K562 (cell line): ENCODE data around the gene ADAT1. TPM values are rescaled to one million over a fixed set of nuclear protein-coding genes. Genes with fewer than 3 reads are reported as not detected.

Experiments
- ATAC-seq: fragments of 200-7000 bp; cut with Tn5 transposase; 3 replicates; pipeline ENCODE4 v1.9.1; 2020; ENCODE audit warnings: moderate library complexity
- BruUV-seq: library from RNA; stranded (reverse); fragments of 400-500 nt; replicated peaks from 2 replicates; lab custom pipeline; 2021; lab: Mats Ljungman, UMichigan
- CTCF ChIA-PET: fragments of 300-600 bp; formaldehyde crosslinking; extraction: SDS; loops from one replicate; lab custom pipeline; 2021; ENCODE audit warnings: low intra/inter-chr PET ratio; lab: Yijun Ruan, JAX
- POLR2A ChIA-PET: fragments of 300-600, 350-650 bp; sonication (Branson Sonifier 250); formaldehyde crosslinking; extraction: SDS; loops from one replicate; lab custom pipeline; 2021; ENCODE audit warnings: antibody characterized with exemption, inconsistent platforms; lab: Yijun Ruan, JAX
- DNase-seq, 4 experiments: peaks; one replicate each; pipeline versions ENCODE4 v3.0.0 to v3.0.0-alpha.2; 2011 to 2018; ENCODE audit warnings: low spot score in 3 of 4, mixed read lengths in 3 of 4; ENCODE audit errors: extremely low read depth in 1 of 4
- FAIRE-seq: peaks from 2 replicates; lab custom pipeline; 2011; peaks lifted over from hg19 to GRCh38; lab: Jason Lieb, UNC
- H2AFZ ChIP-seq: 2 replicates; pipeline ENCODE4 v1.6.0; 2011; ENCODE audit warnings: low read depth, low read length, control low read depth, inconsistent platforms
- H3K27ac ChIP-seq: fragments of 200-600 bp; 3 replicates; pipeline ENCODE4 v1.8.0; 2011; ENCODE audit warnings: low read depth, mild to moderate bottlenecking, control low read depth, inconsistent platforms, low read length, moderate library complexity, mixed read lengths; ENCODE audit errors: extremely low read depth
- H3K27me3 ChIP-seq, 2 experiments: fragments of 300-600 bp in 1 of 2; 2 replicates in 1 of 2; 3 replicates in 1 of 2; pipeline versions ENCODE4 v1.6.0 to v1.8.0; 2011; ENCODE audit warnings: inconsistent platforms in 2 of 2, low read length in 2 of 2, mild to moderate bottlenecking in 1 of 2, mixed read lengths in 1 of 2, moderate library complexity in 1 of 2; ENCODE audit not compliant: control insufficient read depth in 2 of 2, insufficient read depth in 2 of 2
- H3K36me3 ChIP-seq: fragments of 300-600 bp; 3 replicates; pipeline ENCODE4 v1.8.0; 2011; ENCODE audit warnings: mild to moderate bottlenecking, low read length, inconsistent platforms; ENCODE audit not compliant: control insufficient read depth, insufficient read depth
- H3K4me1 ChIP-seq, 2 experiments: fragments of 200-600 bp in 1 of 2; replicated peaks in 1 of 2; 2 replicates in 1 of 2; 3 replicates in 1 of 2; pipeline versions ENCODE4 v1.5.1 to v1.8.0; 2011; ENCODE audit warnings: inconsistent platforms in 2 of 2, low read length in 2 of 2, mild to moderate bottlenecking in 1 of 2, mixed read lengths in 1 of 2, moderate library complexity in 1 of 2; ENCODE audit not compliant: control insufficient read depth in 2 of 2, insufficient read depth in 2 of 2
- H3K4me2 ChIP-seq: 2 replicates; pipeline ENCODE4 v1.6.1; 2011; ENCODE audit warnings: low read length, control low read depth, inconsistent platforms, mixed read lengths; ENCODE audit not compliant: insufficient read depth
- H3K4me3 ChIP-seq: fragments of 200-600 bp; sonication (generic), shearing (Covaris generic); 2 replicates; pipeline ENCODE4 v1.5.1; 2016; ENCODE audit warnings: control low read depth, inconsistent platforms
- H3K79me2 ChIP-seq: fragments of 200-600 bp; 3 replicates; pipeline ENCODE4 v1.8.0; 2011; ENCODE audit warnings: low read length, inconsistent platforms; ENCODE audit not compliant: control insufficient read depth, insufficient read depth
- H3K9ac ChIP-seq, 2 experiments: 2 replicates each; pipeline versions ENCODE4 v1.6.0 to v1.6.1; 2011; ENCODE audit warnings: low read depth in 2 of 2, low read length in 2 of 2, control low read depth in 1 of 2, inconsistent platforms in 1 of 2, mild to moderate bottlenecking in 1 of 2, mixed read lengths in 1 of 2; ENCODE audit not compliant: insufficient read depth in 1 of 2
- H3K9me1 ChIP-seq: one replicate; pipeline ENCODE4 v1.6.0; 2011; ENCODE audit warnings: inconsistent platforms, mild to moderate bottlenecking, low read length, moderate library complexity; ENCODE audit not compliant: control insufficient read depth, insufficient read depth
- H3K9me3 ChIP-seq: replicated peaks from 2 replicates; pipeline ENCODE4 v1.5.1; 2011; ENCODE audit warnings: low read depth, low read length, inconsistent platforms; ENCODE audit not compliant: control insufficient read depth, insufficient read depth
- H4K20me1 ChIP-seq: replicated peaks from 2 replicates; pipeline ENCODE4 v1.6.1; 2011; ENCODE audit warnings: low read length, inconsistent platforms, mixed read lengths; ENCODE audit not compliant: control insufficient read depth, insufficient read depth
- AFF4 ChIP-seq: sonication (generic); formaldehyde crosslinking; IDR thresholded peaks from 2 replicates; pipeline ENCODE4 v1.8.0; 2023; ENCODE audit warnings: mild to moderate bottlenecking, missing genetic modification reagents
- CUX1 ChIP-seq: fragments of 200-800 bp; sonication (Bioruptor generic); IDR thresholded peaks from 2 replicates; pipeline ENCODE4 v1.6.1; 2016; ENCODE audit warnings: missing genetic modification characterization, missing compliant biosample characterization
- FOXA1 ChIP-seq: fragments of 450-650 bp; IDR thresholded peaks from 2 replicates; pipeline ENCODE4 v1.6.1; 2016; ENCODE audit warnings: mild to moderate bottlenecking, borderline replicate concordance
- HOXB6 ChIP-seq: fragments of 250-450 bp; sonication (Bioruptor Pico); IDR thresholded peaks from 2 replicates; pipeline ENCODE4 v1.5.1; 2022; ENCODE audit warnings: mild to moderate bottlenecking, borderline replicate concordance
- NFYB ChIP-seq: IDR thresholded peaks from 2 replicates; pipeline ENCODE4 v1.6.1; 2011; ENCODE audit warnings: mild to moderate bottlenecking, moderate library complexity; ENCODE audit not compliant: insufficient read length; ENCODE audit errors: extremely low read depth
- SMAD4 ChIP-seq: fragments of 250-450 bp; sonication (Bioruptor Pico); conservative IDR thresholded peaks from 2 replicates; pipeline ENCODE4 v1.8.0; 2021; ENCODE audit warnings: inconsistent platforms, mild to moderate bottlenecking, moderate library complexity
- TCF15 ChIP-seq: fragments of 250-450 bp; sonication (Bioruptor Pico); IDR thresholded peaks from 2 replicates; pipeline ENCODE4 v1.8.0; 2022; ENCODE audit warnings: moderate library complexity, mild to moderate bottlenecking, inconsistent platforms
- TCF7 ChIP-seq: sonication (generic); IDR thresholded peaks from 2 replicates; pipeline ENCODE4 v1.6.1; 2016; ENCODE audit warnings: antibody characterized with exemption, borderline replicate concordance
- ZFP30 ChIP-seq: fragments of 250-450 bp; sonication (Bioruptor Pico); IDR thresholded peaks from 2 replicates; pipeline ENCODE4 v1.8.0; 2022; ENCODE audit warnings: moderate library complexity, mild to moderate bottlenecking, inconsistent platforms, borderline replicate concordance
- ZNF668 ChIP-seq: fragments of 250-450 bp; sonication (Bioruptor Pico); IDR thresholded peaks from 2 replicates; pipeline ENCODE4 v1.8.0; 2022; ENCODE audit warnings: mild to moderate bottlenecking, inconsistent platforms
- ZSCAN29 ChIP-seq: fragments of 450-650 bp; IDR thresholded peaks from 2 replicates; pipeline ENCODE4 v1.6.1; 2017
- ZZZ3 ChIP-seq: fragments of 450-650 bp; IDR thresholded peaks from 2 replicates; pipeline ENCODE4 v1.6.1; 2016; ENCODE audit warnings: antibody characterized with exemption, mild to moderate bottlenecking, moderate library complexity
- WGBS: fragments of 100-300 bp; shearing (Covaris generic); methylation state at CpG from one replicate; pipeline ENCODE4 v1.1.6; 2016; ENCODE audit warnings: low coverage, mixed read lengths; ENCODE audit not compliant: insufficient coverage; ENCODE audit errors: missing lambda C conversion rate; 5-methylcytosine and 5-hydroxymethylcytosine counted together
- in situ Hi-C: fragments of 300-500 bp; cut with MboI; formaldehyde crosslinking; loops from 4 replicates; pipeline ENCODE4 v1.15.0; 2018; ENCODE audit warnings: inconsistent platforms, mixed read lengths
- intact Hi-C: fragments of 100-400 bp; cut with micrococcal nuclease; formaldehyde crosslinking; loops from 2 replicates; pipeline ENCODE4 v1.14.2; 2022
- polyA plus RNA-seq, 8 experiments: library from polyadenylated mRNA; depleted of rRNA in 4 of 8; stranded (reverse) in 5 of 8; unstranded in 3 of 8; fragments of >200 nt; fragmentation: Nextera tagmentation in 2 of 8; fragmentation: Illumina TruSeq in 1 of 8; extraction: Ambion mirVana in 2 of 8; extraction: Trizol in 1 of 8; gene quantifications; 2 replicates each; pipeline versions ENCODE4 v1.2.1 to v1.2.3, GENCODE V29; 2011 to 2014; ENCODE audit warnings: inconsistent platforms in 1 of 8, missing spikeins in 1 of 8
- total RNA-seq, 7 experiments: library from RNA; depleted of rRNA in 6 of 7; stranded (reverse); fragments of >200 nt in 6 of 7; fragmentation: Illumina TruSeq in 2 of 7; extraction: Trizol in 2 of 7; gene quantifications; 2 replicates each; pipeline versions ENCODE4 v1.2.1 to v1.2.3, GENCODE V29; 2011 to 2021; ENCODE audit warnings: low replicate concordance in 1 of 7

Gene ADAT1
- total and polyA plus RNA-seq, 9 of the 15 experiments (the other 6 are each of a cell fraction or from before 2014, with no cell fraction given), result 16.0 to 36.7 (median 28.2) TPM

- no TSS peak for BruUV-seq
- Histone ChIP-seq H2AFZ (no peak overlapping the region), H4K20me1 (no peaks in the 10 kb centered on the region), H3K4me1 (peaks cover 0 to 18% of the 10 kb centered on the region in 2 experiments; a peak in 2 of 5 replicates), H3K4me3 (no peak overlapping the region), H3K9ac (no peak overlapping the region), H3K9me1 (no peaks in the 10 kb centered on the region), H3K36me3 (peaks cover 94% of the 10 kb centered on the region), H3K79me2 (no peaks in the 10 kb centered on the region), H3K27ac (no peak overlapping the region), H3K9me3 (no peaks in the 10 kb centered on the region), H3K27me3 (no peaks in the 10 kb centered on the region), H3K4me2 (no peak overlapping the region)
- CTCF ChIA-PET, result no interaction called here
- POLR2A ChIA-PET, result interaction anchor here (0.7 to 6.0 kb wide), 2 partner anchors 17 to 59 kb away, joined by 3 to 43 read pairs; partner anchors contain the start of genes KARS1 and TERF2IP
- in situ Hi-C loops, result loop anchor here (25.0 kb wide), 1 partner anchor 1558 kb away; the partner anchor contains the start of genes MON1B and SYCE1L
- ATAC-seq, result no peak
- 85% methylated on average over 9 of the region's 10 CpGs for WGBS
- intact Hi-C loops, result no loop called here
- FAIRE-seq, result no peak
- DNase-seq, result no peak
- TF ChIP-seq TCF15 (CRISPR knock-in tag), result no peak
- no peak for TF ChIP-seq ZNF668 (CRISPR knock-in tag)
- TF ChIP-seq FOXA1, result no peak
- TF ChIP-seq ZZZ3, result no peak
- TF ChIP-seq SMAD4, result no peak
- TF ChIP-seq CUX1 (CRISPR knock-in tag), result no peak
- TF ChIP-seq HOXB6 (CRISPR knock-in tag), result no peak
- no peak for TF ChIP-seq ZSCAN29
- TF ChIP-seq TCF7, result no peak
- TF ChIP-seq ZFP30 (CRISPR knock-in tag), result no peak
- TF ChIP-seq AFF4 (CRISPR knock-in tag), result no peak
- TF ChIP-seq NFYB, result no peak
Observed at GRCh38 chr16:75629132-75629531, 6.1 kb upstream of the ADAT1 start.
